22Rv1 (cell line): ENCODE results near the gene RYR2.

ENCODE experiments used
- CTCF ChIP-seq: fragments of 450-650 bp; IDR thresholded peaks from 2 replicates; pipeline ENCODE4 v1.5.1; 2017; ENCODE audit warnings: mild to moderate bottlenecking
- ZFX ChIP-seq: fragments of 450-650 bp; IDR thresholded peaks from 2 replicates; pipeline ENCODE4 v1.6.1; 2017; ENCODE audit warnings: antibody characterized with exemption, borderline replicate concordance

GRCh38 chr1:237154157-237154556 lies 112.2 kb downstream of the RYR2 start:
- TF ChIP-seq CTCF (no peak), ZFX (no peak)
